HepG2 (cell line): Measurements from ENCODE around the gene INTS1. TPM values are rescaled to one million over a fixed set of nuclear protein-coding genes. Genes with fewer than 3 reads are reported as not detected.
A peak's percentile ranks its signal among the peaks of the same experiment; 100 is the strongest.

ENCODE experiments used
- AGO2 ChIP-seq: fragments of 200-400 bp; formaldehyde crosslinking; optimal IDR thresholded peaks from 2 replicates; pipeline ENCODE3; 2017; ENCODE audit warnings: mild to moderate bottlenecking, low read depth, low read length, moderate library complexity
- ARHGAP35 ChIP-seq: sonication (generic); formaldehyde crosslinking; IDR thresholded peaks from 2 replicates; pipeline ENCODE4 v1.9.0; 2022; ENCODE audit warnings: mild to moderate bottlenecking, inconsistent platforms, moderate library complexity, missing genetic modification reagents, borderline replicate concordance
- EP300 ChIP-seq, 3 experiments: sonication (generic) in 1 of 3; formaldehyde crosslinking in 1 of 3; IDR thresholded peaks; 2 replicates each; pipeline versions ENCODE4 v1.5.1 to v1.6.1; 2011 to 2020; ENCODE audit warnings: low read depth in 2 of 3, low read length in 2 of 3, borderline replicate concordance in 1 of 3, improper control_type of control experiment in 1 of 3, mild to moderate bottlenecking in 1 of 3, missing genetic modification reagents in 1 of 3, moderate library complexity in 1 of 3
- PPARG ChIP-seq: conservative IDR thresholded peaks from 2 replicates; pipeline ENCODE4 v1.6.1; 2016; ENCODE audit warnings: missing biosample characterization, missing genetic modification reagents
- SRSF1 ChIP-seq: fragments of 200-400 bp; formaldehyde crosslinking; optimal IDR thresholded peaks from 2 replicates; pipeline ENCODE3; 2017; ENCODE audit warnings: mild to moderate bottlenecking, low read depth, low read length, moderate library complexity
- ZBTB2 ChIP-seq: sonication (generic); formaldehyde crosslinking; IDR thresholded peaks from 2 replicates; pipeline ENCODE4 v1.8.0; 2022; ENCODE audit warnings: low read depth, missing genetic modification reagents
- ZNF138 ChIP-seq: sonication (generic); formaldehyde crosslinking; IDR thresholded peaks from 2 replicates; pipeline ENCODE4 v1.5.0; 2020; ENCODE audit warnings: mild to moderate bottlenecking, low read depth, missing genetic modification reagents
- ZNF160 ChIP-seq: sonication (generic); formaldehyde crosslinking; IDR thresholded peaks from 2 replicates; pipeline ENCODE4 v1.8.0; 2022; ENCODE audit warnings: mild to moderate bottlenecking, inconsistent platforms, missing genetic modification reagents
- ZNF18 ChIP-seq: sonication (generic); formaldehyde crosslinking; IDR thresholded peaks from 2 replicates; pipeline ENCODE4 v1.8.0; 2022; ENCODE audit warnings: mild to moderate bottlenecking, missing genetic modification reagents; ENCODE audit not compliant: insufficient replicate concordance
- ZNF367 ChIP-seq: sonication (generic); formaldehyde crosslinking; IDR thresholded peaks from 2 replicates; pipeline ENCODE4 v1.4.0; 2020; ENCODE audit warnings: missing genetic modification reagents, borderline replicate concordance
- ZNF513 ChIP-seq: sonication (generic); formaldehyde crosslinking; conservative IDR thresholded peaks from 2 replicates; pipeline ENCODE4 v1.5.0; 2020; ENCODE audit warnings: missing genetic modification reagents
- ZNF670 ChIP-seq: sonication (generic); formaldehyde crosslinking; IDR thresholded peaks from 2 replicates; pipeline ENCODE4 v1.8.0; 2022; ENCODE audit warnings: mild to moderate bottlenecking, missing genetic modification reagents, borderline replicate concordance
- ZNF761 ChIP-seq: sonication (generic); formaldehyde crosslinking; conservative IDR thresholded peaks from 2 replicates; pipeline ENCODE4 v1.4.0; 2020; ENCODE audit warnings: mild to moderate bottlenecking, missing genetic modification reagents
- polyA plus RNA-seq, 8 experiments: library from polyadenylated mRNA; depleted of rRNA in 3 of 8; stranded (reverse) in 7 of 8; unstranded in 1 of 8; fragments of >200 nt; fragmentation: Illumina TruSeq in 4 of 8; extraction: Trizol in 4 of 8; gene quantifications; 2 replicates each; pipeline versions ENCODE4 v1.2.1 to v1.2.3, GENCODE V29; 2011 to 2016; ENCODE audit warnings: low read depth in 4 of 8, missing spikeins in 1 of 8, mixed read lengths in 1 of 8; ENCODE audit not compliant: insufficient read depth in 1 of 8
- total RNA-seq, 5 experiments: library from RNA; depleted of rRNA; stranded (reverse); fragments of >200 nt; fragmentation: Illumina TruSeq; extraction: Trizol; gene quantifications; 2 replicates each; pipeline ENCODE4 v1.2.3, GENCODE V29; 2016; ENCODE audit warnings: low read depth in 1 of 5
- TF ChIP-seq, protein P1 (sequence below): sonication (generic); formaldehyde crosslinking; IDR thresholded peaks from 2 replicates; pipeline ENCODE4 v1.4.0; 2020; ENCODE audit warnings: missing genetic modification reagents, borderline replicate concordance
- TF ChIP-seq, protein P2 (sequence below): sonication (generic); formaldehyde crosslinking; IDR thresholded peaks from 2 replicates; pipeline ENCODE4 v1.4.0; 2020; ENCODE audit warnings: mild to moderate bottlenecking, missing genetic modification reagents
- TF ChIP-seq, protein P3 (sequence below): sonication (generic); formaldehyde crosslinking; IDR thresholded peaks from 2 replicates; pipeline ENCODE4 v1.5.0; 2020; ENCODE audit warnings: missing genetic modification reagents, mild to moderate bottlenecking, borderline replicate concordance

The INTS1 gene
- total and polyA plus RNA-seq, 2 of the 13 experiments (the other 11 are each of a cell fraction or from before 2014, with no cell fraction given) = 13.7 to 29.0 TPM

DNA sequence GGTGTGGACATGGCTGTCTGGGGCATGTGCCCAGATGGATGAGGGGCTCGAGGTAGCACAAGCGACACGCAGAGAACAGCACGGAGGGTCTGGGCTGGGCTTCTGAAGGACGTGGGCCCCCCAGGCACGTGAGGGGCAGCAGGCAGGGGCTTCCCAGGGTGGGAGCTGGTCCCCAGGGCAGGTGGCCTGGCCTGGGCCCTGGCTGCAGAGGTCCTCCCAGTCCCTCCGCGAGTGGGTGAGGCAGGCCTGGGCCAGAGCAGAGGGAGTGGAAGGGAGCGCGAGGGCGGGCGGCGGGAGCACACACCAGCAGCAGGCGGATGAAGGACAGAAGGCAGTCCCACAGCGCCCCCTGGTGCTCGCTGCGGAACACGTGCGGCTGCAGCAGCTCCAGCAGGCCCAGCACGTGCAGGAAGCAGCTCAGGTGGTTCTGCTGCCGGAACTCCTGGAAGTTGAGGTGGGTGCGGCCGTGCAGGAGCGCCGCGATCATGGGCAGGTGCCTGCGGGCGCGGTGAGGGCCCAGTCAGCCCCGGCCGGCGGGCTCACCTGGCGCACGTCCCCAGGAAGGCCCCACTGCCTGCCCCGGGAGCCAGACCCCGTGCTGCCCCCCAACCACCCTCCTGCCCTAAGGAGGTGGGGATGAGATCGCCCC, 30.2 kb downstream of the INTS1 start (continued):
- no peak for TF ChIP-seq ZNF761
- TF ChIP-seq ZNF138 (CRISPR knock-in tag) = no peak
- TF ChIP-seq ZNF670 (CRISPR knock-in tag) = no peak
- no peak for TF ChIP-seq EP300 (IDR thresholded peaks at IDR 0.05; ENCODE audit: low read depth in 2 of 2, low read length in 2 of 2)
- no peak for TF ChIP-seq EP300 (CRISPR knock-in tag; IDR thresholded peaks at IDR 0.05; ENCODE audit: borderline replicate concordance)
- no peak for TF ChIP-seq ZBTB2 (CRISPR knock-in tag)
- TF ChIP-seq AGO2 = peak; percentile 66
- TF ChIP-seq, protein P1, sequence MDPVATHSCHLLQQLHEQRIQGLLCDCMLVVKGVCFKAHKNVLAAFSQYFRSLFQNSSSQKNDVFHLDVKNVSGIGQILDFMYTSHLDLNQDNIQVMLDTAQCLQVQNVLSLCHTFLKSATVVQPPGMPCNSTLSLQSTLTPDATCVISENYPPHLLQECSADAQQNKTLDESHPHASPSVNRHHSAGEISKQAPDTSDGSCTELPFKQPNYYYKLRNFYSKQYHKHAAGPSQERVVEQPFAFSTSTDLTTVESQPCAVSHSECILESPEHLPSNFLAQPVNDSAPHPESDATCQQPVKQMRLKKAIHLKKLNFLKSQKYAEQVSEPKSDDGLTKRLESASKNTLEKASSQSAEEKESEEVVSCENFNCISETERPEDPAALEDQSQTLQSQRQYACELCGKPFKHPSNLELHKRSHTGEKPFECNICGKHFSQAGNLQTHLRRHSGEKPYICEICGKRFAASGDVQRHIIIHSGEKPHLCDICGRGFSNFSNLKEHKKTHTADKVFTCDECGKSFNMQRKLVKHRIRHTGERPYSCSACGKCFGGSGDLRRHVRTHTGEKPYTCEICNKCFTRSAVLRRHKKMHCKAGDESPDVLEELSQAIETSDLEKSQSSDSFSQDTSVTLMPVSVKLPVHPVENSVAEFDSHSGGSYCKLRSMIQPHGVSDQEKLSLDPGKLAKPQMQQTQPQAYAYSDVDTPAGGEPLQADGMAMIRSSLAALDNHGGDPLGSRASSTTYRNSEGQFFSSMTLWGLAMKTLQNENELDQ (CRISPR knock-in tag) = no peak
- no peak for TF ChIP-seq ZNF367 (CRISPR knock-in tag)
- TF ChIP-seq ARHGAP35 = no peak
- peak; percentile 40; the same call in 1 of the 2 replicates for TF ChIP-seq PPARG (CRISPR knock-in tag)
- TF ChIP-seq, protein P2, sequence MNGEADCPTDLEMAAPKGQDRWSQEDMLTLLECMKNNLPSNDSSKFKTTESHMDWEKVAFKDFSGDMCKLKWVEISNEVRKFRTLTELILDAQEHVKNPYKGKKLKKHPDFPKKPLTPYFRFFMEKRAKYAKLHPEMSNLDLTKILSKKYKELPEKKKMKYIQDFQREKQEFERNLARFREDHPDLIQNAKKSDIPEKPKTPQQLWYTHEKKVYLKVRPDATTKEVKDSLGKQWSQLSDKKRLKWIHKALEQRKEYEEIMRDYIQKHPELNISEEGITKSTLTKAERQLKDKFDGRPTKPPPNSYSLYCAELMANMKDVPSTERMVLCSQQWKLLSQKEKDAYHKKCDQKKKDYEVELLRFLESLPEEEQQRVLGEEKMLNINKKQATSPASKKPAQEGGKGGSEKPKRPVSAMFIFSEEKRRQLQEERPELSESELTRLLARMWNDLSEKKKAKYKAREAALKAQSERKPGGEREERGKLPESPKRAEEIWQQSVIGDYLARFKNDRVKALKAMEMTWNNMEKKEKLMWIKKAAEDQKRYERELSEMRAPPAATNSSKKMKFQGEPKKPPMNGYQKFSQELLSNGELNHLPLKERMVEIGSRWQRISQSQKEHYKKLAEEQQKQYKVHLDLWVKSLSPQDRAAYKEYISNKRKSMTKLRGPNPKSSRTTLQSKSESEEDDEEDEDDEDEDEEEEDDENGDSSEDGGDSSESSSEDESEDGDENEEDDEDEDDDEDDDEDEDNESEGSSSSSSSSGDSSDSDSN (CRISPR knock-in tag) = 0 out of 2 replicates have a peak, but pooled peaks have one; percentile 43
- no peak for TF ChIP-seq ZNF18 (CRISPR knock-in tag)
- TF ChIP-seq, protein P3, sequence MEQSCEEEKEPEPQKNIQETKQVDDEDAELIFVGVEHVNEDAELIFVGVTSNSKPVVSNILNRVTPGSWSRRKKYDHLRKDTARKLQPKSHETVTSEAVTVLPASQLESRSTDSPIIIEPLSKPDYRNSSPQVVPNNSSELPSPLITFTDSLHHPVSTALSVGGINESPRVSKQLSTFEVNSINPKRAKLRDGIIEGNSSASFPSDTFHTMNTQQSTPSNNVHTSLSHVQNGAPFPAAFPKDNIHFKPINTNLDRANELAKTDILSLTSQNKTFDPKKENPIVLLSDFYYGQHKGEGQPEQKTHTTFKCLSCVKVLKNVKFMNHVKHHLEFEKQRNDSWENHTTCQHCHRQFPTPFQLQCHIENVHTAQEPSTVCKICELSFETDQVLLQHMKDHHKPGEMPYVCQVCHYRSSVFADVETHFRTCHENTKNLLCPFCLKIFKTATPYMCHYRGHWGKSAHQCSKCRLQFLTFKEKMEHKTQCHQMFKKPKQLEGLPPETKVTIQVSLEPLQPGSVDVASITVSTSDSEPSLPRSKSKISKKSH = no peak; the same call in 1 of the 2 replicates
- TF ChIP-seq ZNF160 (CRISPR knock-in tag) = no peak
- no peak for TF ChIP-seq ZNF513 (CRISPR knock-in tag)
- no peak for TF ChIP-seq SRSF1
